HFF-Myc (cell line): ENCODE data around the gene GABRR1.

Source experiments
- DNase-seq: peaks from one replicate; pipeline ENCODE4 v3.0.0-alpha.2; 2011; ENCODE audit warnings: low read depth; ENCODE audit errors: extremely low read depth
- H3K4me3 ChIP-seq: replicated peaks from 2 replicates; pipeline ENCODE4 v1.5.1; 2011; ENCODE audit warnings: low read depth, mild to moderate bottlenecking, control low read depth, low read length
- CTCF ChIP-seq: IDR thresholded peaks from 2 replicates; pipeline ENCODE4 v1.5.1; 2012; ENCODE audit warnings: mild to moderate bottlenecking, low read depth, low read length, control low read depth; ENCODE audit errors: missing control alignments

GABRR1 gene

GRCh38 chr6:89221129-89221528, 4.0 kb upstream of the GABRR1 start:
- H3K4me3 ChIP-seq, result no peak overlapping the region
- TF ChIP-seq CTCF, result no peak
- DNase-seq, result no peak

- no peak for TF ChIP-seq CTCF
- DNase-seq, result no peak
- no peak overlapping the region for H3K4me3 ChIP-seq
These were observed 747 bp downstream of the GABRR1 start for GRCh38 chr6:89216411-89216810.

- no peak overlapping the region for H3K4me3 ChIP-seq
- no peak for TF ChIP-seq CTCF
- no peak for DNase-seq
These were observed 1.8 kb downstream of the GABRR1 start for GRCh38 chr6:89215391-89215790.

- no peak overlapping the region for H3K4me3 ChIP-seq
- DNase-seq, result no peak
- no peak for TF ChIP-seq CTCF
These were observed 3.0 kb downstream of the GABRR1 start for GRCh38 chr6:89214197-89214596.

- TF ChIP-seq CTCF, result no peak
- no peak overlapping the region for H3K4me3 ChIP-seq
- no peak for DNase-seq
These were observed 4.7 kb downstream of the GABRR1 start for GRCh38 chr6:89212472-89212871.

- TF ChIP-seq CTCF, result no peak
- DNase-seq, result no peak
- no peak overlapping the region for H3K4me3 ChIP-seq
These were observed 7.7 kb downstream of the GABRR1 start for GRCh38 chr6:89209457-89209856.

- H3K4me3 ChIP-seq, result no peak overlapping the region
- no peak for TF ChIP-seq CTCF
- DNase-seq, result no peak
These were observed 8.6 kb downstream of the GABRR1 start for GRCh38 chr6:89208551-89208950.
